Fibroblast of villous mesenchyme (primary cell): ENCODE results near the gene RPL3. TPM values are rescaled to one million over a fixed set of nuclear protein-coding genes. Genes with fewer than 3 reads are reported as not detected.

Experiments used
- DNase-seq: peaks from one replicate; pipeline ENCODE4 v3.0.0-alpha.2; 2010; ENCODE audit warnings: low read depth
- H3K4me3 ChIP-seq: 2 replicates; pipeline ENCODE4 v1.5.1; 2011; ENCODE audit warnings: low read depth, mild to moderate bottlenecking, low read length
- CTCF ChIP-seq: IDR thresholded peaks from 2 replicates; pipeline ENCODE4 v1.5.1; 2012; ENCODE audit warnings: low read depth, mild to moderate bottlenecking, low read length; ENCODE audit not compliant: insufficient read depth
- total RNA-seq: library from RNA; depleted of rRNA; stranded (reverse); fragments of >200 nt; gene quantifications from 2 replicates; pipeline ENCODE4 v1.2.3, GENCODE V29; 2012

The RPL3 gene
- total RNA-seq, 1 donor: 1,795 TPM

- TF ChIP-seq CTCF: no peak
- DNase-seq: no peak
- H3K4me3 ChIP-seq: no peak overlapping the region
These were observed 32.3 kb upstream of the RPL3 start for GRCh38 chr22:39351689-39352214.

- no peak for DNase-seq
- H3K4me3 ChIP-seq: peak overlapping the region; percentile 70
- TF ChIP-seq CTCF: no peak
These were observed 31.6 kb upstream of the RPL3 start for GRCh38 chr22:39350757-39351688.

GRCh38 chr22:39349967-39350726, 30.7 kb upstream of the RPL3 start, which contains the start of gene SYNGR1:
SYNGR1 (plus strand) TSS chr22:39349991; CDS start chr22:39350011, 20 bp downstream.
- peak within 1 kb of the TSS; percentile 70 for H3K4me3 ChIP-seq
- no peak for DNase-seq
- peak; percentile 4 for TF ChIP-seq CTCF

GRCh38 chr22:39349506-39349966, 30.1 kb upstream of the RPL3 start:
- no peak for TF ChIP-seq CTCF
- DNase-seq: no peak
- H3K4me3 ChIP-seq: peak overlapping the region; percentile 70

- no peak for TF ChIP-seq CTCF
- peak overlapping the region; percentile 63 for H3K4me3 ChIP-seq
- no peak for DNase-seq
These were observed 29.6 kb upstream of the RPL3 start for GRCh38 chr22:39348909-39349505.

GRCh38 chr22:39345231-39345630, 25.8 kb upstream of the RPL3 start:
- H3K4me3 ChIP-seq: no peak overlapping the region

More at GRCh38 chr22:39345231-39345630, 25.8 kb upstream of the RPL3 start:
- no peak for DNase-seq
- no peak for TF ChIP-seq CTCF
